Mucosa of gallbladder (tissue), 1 donor: ENCODE results near the gene EEF1AKMT3. TPM values are rescaled to one million over a fixed set of nuclear protein-coding genes. Genes with fewer than 3 reads are reported as not detected.

Experiments used
- DNase-seq: peaks from one replicate; pipeline ENCODE4 v3.0.0-alpha.2; 2020; ENCODE audit warnings: low spot score
- total RNA-seq: library from RNA; stranded (reverse); gene quantifications from one replicate; pipeline ENCODE4 v1.2.1, GENCODE V29; 2021
- donor health status: DM: no; HTN: no; CAD: no.

Gene EEF1AKMT3
- 7.0 TPM for total RNA-seq

- DNase-seq = peak; percentile 46
Measured at GRCh38 chr12:57772429-57773322, at the start of gene EEF1AKMT3. EEF1AKMT3 (plus strand) TSS chr12:57772614; CDS start chr12:57772725, 111 bp downstream.

- DNase-seq = no peak
Measured at GRCh38 chr12:57722716-57723629, 49.4 kb upstream of the EEF1AKMT3 start.

GRCh38 chr12:57723630-57723962, 48.8 kb upstream of the EEF1AKMT3 start:
- DNase-seq = no peak

GRCh38 chr12:57724003-57724935, 48.1 kb upstream of the EEF1AKMT3 start:
- DNase-seq = no peak

GRCh38 chr12:57724936-57725740, 47.3 kb upstream of the EEF1AKMT3 start:
- DNase-seq = no peak

GRCh38 chr12:57725851-57726150, 46.6 kb upstream of the EEF1AKMT3 start:
- no peak for DNase-seq

- peak; percentile 70 for DNase-seq
Measured at GRCh38 chr12:57726151-57726883, 46.1 kb upstream of the EEF1AKMT3 start.

GRCh38 chr12:57726884-57727757, 45.3 kb upstream of the EEF1AKMT3 start:
- DNase-seq = no peak

- no peak for DNase-seq
Measured at GRCh38 chr12:57727758-57728395, 44.5 kb upstream of the EEF1AKMT3 start.

- DNase-seq = no peak
Measured at GRCh38 chr12:57729321-57729844, 43.0 kb upstream of the EEF1AKMT3 start.

- DNase-seq = no peak
Measured at GRCh38 chr12:57730336-57731067, 41.9 kb upstream of the EEF1AKMT3 start.

- DNase-seq = no peak
Measured at GRCh38 chr12:57731411-57732080, 40.9 kb upstream of the EEF1AKMT3 start.

- DNase-seq = no peak
Measured at GRCh38 chr12:57732270-57732669, 40.1 kb upstream of the EEF1AKMT3 start.

GRCh38 chr12:57732726-57733593, 39.5 kb upstream of the EEF1AKMT3 start:
- DNase-seq = no peak

- no peak for DNase-seq
Measured at GRCh38 chr12:57733928-57734327, 38.5 kb upstream of the EEF1AKMT3 start.

- DNase-seq = no peak
Measured at GRCh38 chr12:57734591-57734990, 37.8 kb upstream of the EEF1AKMT3 start.
